OCI-M2 (cell line): ENCODE measurements around the gene ZFAND3.
"Not testable (repeated sequence)": the region's sequence is repeated elsewhere in the genome, so short reads cannot be mapped to it uniquely, and the experiment has no call there.

ENCODE experiments used
- DNase-seq: peaks from one replicate; lab custom pipeline; 2025; ENCODE audit not compliant: unreplicated experiment; lab: John Stamatoyannopoulos, UW

ZFAND3 gene

GRCh38 chr6:37990762-37991525 lies 171.4 kb downstream of the ZFAND3 start:
- no peak for DNase-seq

DNA sequence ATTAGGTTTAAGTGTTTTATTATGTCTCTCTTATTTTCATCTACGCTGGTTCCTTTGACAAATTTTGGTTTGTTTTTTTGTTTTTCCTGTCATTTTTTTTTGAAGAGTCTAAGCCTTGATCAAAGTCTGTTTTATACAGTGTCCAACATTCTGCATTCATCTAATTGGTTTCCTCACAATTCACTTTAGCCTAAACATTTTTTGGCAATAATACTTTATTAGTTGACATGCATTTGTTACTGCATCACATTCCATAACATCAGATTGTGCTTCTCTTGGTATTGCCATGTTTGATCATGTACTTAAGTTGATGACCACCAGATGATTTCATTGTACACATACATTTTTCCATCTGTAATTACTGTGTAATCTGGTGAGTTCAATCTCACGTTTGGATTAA lies 173.2 kb downstream of the ZFAND3 start:
- no peak for DNase-seq

DNA sequence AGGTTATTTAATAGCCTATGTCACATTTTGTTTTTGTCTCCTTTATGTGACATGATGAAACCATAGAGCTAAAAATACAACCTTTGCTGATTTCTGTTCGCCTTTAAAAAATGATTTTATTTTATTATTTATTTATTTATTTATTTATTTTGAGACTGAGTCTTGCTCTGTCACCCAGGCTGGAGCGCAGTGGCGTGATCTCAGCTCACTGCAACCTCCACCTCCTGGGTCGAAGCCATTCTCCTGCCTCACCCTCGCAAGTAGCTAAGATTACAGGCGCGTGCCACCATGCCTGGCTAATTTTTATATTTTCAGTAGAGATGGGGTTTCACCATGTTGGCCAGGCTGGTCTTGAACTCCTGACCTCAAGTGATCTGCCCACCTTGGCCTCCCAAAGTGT lies 173.7 kb downstream of the ZFAND3 start:
- DNase-seq, result not testable (repeated sequence)

GRCh38 chr6:37993596-37993995 lies 174.1 kb downstream of the ZFAND3 start:
- DNase-seq, result no peak

DNA sequence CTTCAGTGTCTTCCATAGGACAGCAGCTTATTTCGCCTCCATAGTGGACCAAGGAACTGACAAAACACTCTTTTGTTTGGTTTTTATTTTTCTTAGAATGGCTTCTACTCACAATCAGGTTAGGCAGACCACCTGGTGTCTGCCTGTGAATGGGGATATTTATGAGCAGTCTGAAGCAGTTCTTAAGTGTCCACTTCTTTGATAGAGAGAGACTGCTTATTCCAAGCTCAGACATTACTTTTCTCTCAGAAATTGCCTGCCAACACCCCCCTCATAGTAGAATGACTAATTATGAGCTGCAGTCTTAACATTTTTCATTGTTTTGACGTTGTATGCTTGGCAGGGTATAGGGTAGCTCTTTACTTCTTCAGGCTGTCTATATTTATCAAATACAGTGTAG lies 174.7 kb downstream of the ZFAND3 start:
- no peak for DNase-seq

DNA sequence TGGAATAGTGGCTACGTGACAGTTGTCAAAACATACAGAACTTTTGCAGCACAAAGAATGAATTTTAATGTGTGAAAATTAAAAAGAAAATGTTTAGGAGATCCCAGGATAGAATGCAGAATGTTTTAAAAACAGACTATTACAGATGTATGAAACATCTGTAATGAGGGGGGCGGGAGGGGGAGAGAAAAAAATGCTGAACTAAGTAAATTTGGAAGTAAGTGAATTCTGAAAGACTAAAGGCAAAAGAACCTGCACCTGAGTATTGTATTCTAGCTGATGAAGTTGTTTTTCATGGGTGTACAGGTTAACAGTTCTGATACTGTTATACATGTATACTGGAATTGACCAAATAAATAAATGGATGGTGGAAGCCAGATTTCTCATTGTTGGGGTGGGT lies 178.8 kb downstream of the ZFAND3 start:
- DNase-seq, result no peak

GRCh38 chr6:38001386-38001785 lies 181.9 kb downstream of the ZFAND3 start:
- DNase-seq, result no peak

GRCh38 chr6:38004908-38005307 lies 185.4 kb downstream of the ZFAND3 start:
- no peak for DNase-seq

GRCh38 chr6:38011937-38012336 lies 192.4 kb downstream of the ZFAND3 start:
- DNase-seq, result no peak

- DNase-seq, result peak; percentile 32
Measured at GRCh38 chr6:38012573-38012972, 193.0 kb downstream of the ZFAND3 start.

DNA sequence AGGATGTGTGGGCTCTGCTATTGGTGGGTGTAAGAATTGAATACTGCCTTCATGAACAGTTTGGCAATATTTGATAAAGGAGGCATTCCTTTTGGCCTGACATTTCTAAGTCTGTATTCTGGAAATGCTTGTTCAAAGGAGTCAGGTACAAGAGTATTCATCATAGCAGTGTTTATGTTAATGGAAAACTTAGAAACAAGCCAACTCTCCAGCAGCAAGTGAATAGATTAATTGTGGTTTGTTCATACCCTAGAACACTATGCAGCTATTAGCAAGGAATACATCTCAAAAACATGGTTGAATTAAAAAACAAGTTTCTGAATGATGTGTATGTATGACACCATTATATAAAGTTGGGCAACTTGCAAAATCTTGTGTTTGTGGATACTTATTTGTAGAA lies 195.8 kb downstream of the ZFAND3 start:
- no peak for DNase-seq

- DNase-seq, result no peak
Measured at GRCh38 chr6:38016824-38017223, 197.3 kb downstream of the ZFAND3 start.

GRCh38 chr6:38018755-38019165 lies 199.2 kb downstream of the ZFAND3 start:
- no peak for DNase-seq

- DNase-seq, result no peak
Measured at GRCh38 chr6:38020593-38020992, 201.1 kb downstream of the ZFAND3 start.

DNA sequence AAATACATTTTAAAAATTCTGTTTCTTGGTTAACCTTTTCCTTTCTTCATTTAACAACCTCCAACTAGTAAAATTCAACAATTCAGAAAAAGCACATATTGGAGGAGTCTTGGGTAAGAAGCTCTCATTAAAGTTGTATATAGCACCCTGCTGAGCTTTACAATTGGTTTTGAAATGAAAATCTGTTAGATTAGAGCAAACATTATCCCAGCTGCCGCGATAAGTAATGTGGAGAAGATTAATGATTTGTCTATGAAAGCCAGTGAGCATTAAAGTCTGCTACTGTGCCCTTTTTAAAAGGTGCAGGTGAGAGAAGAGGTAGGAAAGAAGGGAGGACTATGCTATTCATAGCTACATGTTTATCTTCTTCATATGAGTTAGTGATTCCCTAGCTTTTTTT lies 201.5 kb downstream of the ZFAND3 start:
- no peak for DNase-seq

- DNase-seq, result no peak
Measured at GRCh38 chr6:38021571-38021970, 202.0 kb downstream of the ZFAND3 start.

GRCh38 chr6:38022688-38023087 lies 203.2 kb downstream of the ZFAND3 start:
- no peak for DNase-seq

DNA sequence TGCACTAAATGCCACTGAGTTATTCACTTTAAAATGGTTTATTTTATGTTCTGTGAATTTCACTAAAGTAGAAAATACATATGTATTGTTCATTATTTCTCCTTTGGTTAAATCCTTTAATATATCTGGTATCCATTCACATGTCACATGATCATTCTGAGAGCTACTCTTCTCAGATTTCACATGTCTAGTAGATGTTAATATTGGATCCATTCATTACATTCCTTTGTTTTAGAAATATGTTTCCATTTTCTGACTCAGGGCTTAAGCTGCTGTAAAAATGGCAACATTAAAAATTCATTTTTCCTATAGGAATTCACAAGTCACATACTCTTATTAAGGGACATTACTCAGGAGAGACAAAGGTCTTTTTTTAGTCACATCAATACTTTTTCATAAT lies 205.4 kb downstream of the ZFAND3 start:
- no peak for DNase-seq

DNA sequence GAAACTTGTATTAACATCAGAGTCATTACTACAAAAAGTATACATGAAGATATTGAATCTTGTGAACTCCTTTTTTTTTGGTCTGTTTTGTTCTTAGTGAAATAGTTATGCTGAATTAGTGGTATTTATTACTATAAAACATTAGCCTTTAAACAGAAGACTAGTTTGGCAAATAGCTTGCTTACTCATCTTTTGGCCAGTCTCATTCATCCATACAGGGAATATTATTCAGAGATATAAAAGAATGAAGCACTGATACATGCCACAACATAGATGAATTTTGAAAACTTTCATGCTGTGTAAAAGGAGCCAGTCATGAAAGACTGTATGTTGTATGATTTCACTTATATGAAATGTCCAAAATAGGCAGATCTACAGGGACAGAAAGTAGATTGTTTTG lies 205.9 kb downstream of the ZFAND3 start:
- DNase-seq, result no peak

GRCh38 chr6:38027685-38028373 lies 208.3 kb downstream of the ZFAND3 start:
- DNase-seq, result no peak

- DNase-seq, result no peak
Measured at GRCh38 chr6:38030380-38030779, 210.9 kb downstream of the ZFAND3 start.

DNA sequence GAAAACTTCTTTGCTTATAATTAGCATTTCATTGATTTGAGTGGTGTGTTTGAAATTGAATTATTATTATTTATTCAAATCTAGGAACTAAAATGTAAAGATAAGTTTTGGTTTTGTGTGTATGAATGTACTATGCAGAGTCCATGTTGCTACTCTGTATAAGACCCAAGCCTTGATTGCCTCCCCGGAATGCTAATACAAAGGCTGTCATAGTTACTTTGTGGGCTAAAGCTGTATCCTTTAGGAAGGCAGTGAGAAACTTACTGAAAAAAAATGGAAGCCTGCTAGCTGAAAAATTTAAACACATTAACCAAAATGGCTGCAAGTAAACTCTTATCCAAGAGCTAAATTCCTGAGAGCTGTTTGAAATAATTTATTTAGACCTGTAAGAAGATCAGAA lies 213.3 kb downstream of the ZFAND3 start:
- no peak for DNase-seq
